Retinal pigment epithelial cell (primary cell): ENCODE results near the gene CIZ1.

Experiments used
- DNase-seq: peaks from one replicate; pipeline ENCODE4 v3.0.0-alpha.2; 2010; ENCODE audit warnings: low read depth
- H3K4me3 ChIP-seq: 2 replicates; pipeline ENCODE4 v1.5.1; 2011; ENCODE audit warnings: mild to moderate bottlenecking, low read length, control low read depth, moderate library complexity
- CTCF ChIP-seq: conservative IDR thresholded peaks from 2 replicates; pipeline ENCODE4 v1.5.1; 2011; ENCODE audit warnings: low read depth, low read length, control low read depth, inconsistent platforms

The CIZ1 gene

GRCh38 chr9:128192601-128193371, 1.4 kb upstream of the CIZ1 start:
- peak; percentile 90 for DNase-seq
- peak overlapping the region; percentile 21 for H3K4me3 ChIP-seq
- TF ChIP-seq CTCF: no peak

GRCh38 chr9:128190516-128191405, 611 bp downstream of the CIZ1 start:
- H3K4me3 ChIP-seq: peak overlapping the region; percentile 73
- no peak for TF ChIP-seq CTCF
- DNase-seq: no peak

- H3K4me3 ChIP-seq: no peak overlapping the region
- DNase-seq: no peak
- TF ChIP-seq CTCF: no peak
Observed at GRCh38 chr9:128190013-128190412, 1.4 kb downstream of the CIZ1 start.

GRCh38 chr9:128188209-128188608, 3.2 kb downstream of the CIZ1 start:
- DNase-seq: no peak
- no peak for TF ChIP-seq CTCF
- no peak overlapping the region for H3K4me3 ChIP-seq

GRCh38 chr9:128187361-128187760, 4.0 kb downstream of the CIZ1 start:
- H3K4me3 ChIP-seq: no peak overlapping the region
- no peak for TF ChIP-seq CTCF
- DNase-seq: no peak

- TF ChIP-seq CTCF: no peak
- no peak overlapping the region for H3K4me3 ChIP-seq
- no peak for DNase-seq
Observed at GRCh38 chr9:128185979-128186965, 5.1 kb downstream of the CIZ1 start.
